ENCODE data around the gene SEPTIN3. TPM values are rescaled to one million over a fixed set of nuclear protein-coding genes. Genes with fewer than 3 reads are reported as not detected.
A peak's percentile ranks its signal among the peaks of the same experiment; 100 is the strongest.

Gene SEPTIN3
- total RNA-seq, 1 experiment from 2014 or later, result 3.6 TPM

GRCh38 chr22:41949297-41949965, 19.8 kb upstream of the SEPTIN3 start:
- H3K4me1 ChIP-seq (ENCODE audit: insufficient read depth, low read length, poor library complexity, severe bottlenecking), result peaks cover 25% of the 10 kb centered on the region
- POLR2A ChIA-PET (ENCODE audit: low non-redundant PET), result no interaction called here
- no TSS peak for BruUV-seq (replicated peaks)
- peaks cover 9% of the 10 kb centered on the region for H3K36me3 ChIP-seq (ENCODE audit: insufficient read depth, low read length, poor library complexity, severe bottlenecking)
- H3K9me3 ChIP-seq (ENCODE audit: low read depth, low read length, poor library complexity, severe bottlenecking), result no peaks in the 10 kb centered on the region
- TF ChIP-seq, protein P1, sequence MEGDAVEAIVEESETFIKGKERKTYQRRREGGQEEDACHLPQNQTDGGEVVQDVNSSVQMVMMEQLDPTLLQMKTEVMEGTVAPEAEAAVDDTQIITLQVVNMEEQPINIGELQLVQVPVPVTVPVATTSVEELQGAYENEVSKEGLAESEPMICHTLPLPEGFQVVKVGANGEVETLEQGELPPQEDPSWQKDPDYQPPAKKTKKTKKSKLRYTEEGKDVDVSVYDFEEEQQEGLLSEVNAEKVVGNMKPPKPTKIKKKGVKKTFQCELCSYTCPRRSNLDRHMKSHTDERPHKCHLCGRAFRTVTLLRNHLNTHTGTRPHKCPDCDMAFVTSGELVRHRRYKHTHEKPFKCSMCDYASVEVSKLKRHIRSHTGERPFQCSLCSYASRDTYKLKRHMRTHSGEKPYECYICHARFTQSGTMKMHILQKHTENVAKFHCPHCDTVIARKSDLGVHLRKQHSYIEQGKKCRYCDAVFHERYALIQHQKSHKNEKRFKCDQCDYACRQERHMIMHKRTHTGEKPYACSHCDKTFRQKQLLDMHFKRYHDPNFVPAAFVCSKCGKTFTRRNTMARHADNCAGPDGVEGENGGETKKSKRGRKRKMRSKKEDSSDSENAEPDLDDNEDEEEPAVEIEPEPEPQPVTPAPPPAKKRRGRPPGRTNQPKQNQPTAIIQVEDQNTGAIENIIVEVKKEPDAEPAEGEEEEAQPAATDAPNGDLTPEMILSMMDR (conservative IDR thresholded peaks at IDR 0.05; ENCODE audit: low read depth, low read length), result no peak
- no peak for TF ChIP-seq EZH2 (IDR thresholded peaks at IDR 0.05; ENCODE audit: borderline replicate concordance, low read depth, low read length, poor library complexity, severe bottlenecking)
- H3K4me3 ChIP-seq (ENCODE audit: low read depth, low read length, poor library complexity, severe bottlenecking), result no peak overlapping the region
- CTCF ChIA-PET, result no interaction called here
- DNase-seq (ENCODE audit: low spot score), result no peak
- intact Hi-C loops (cut with micrococcal nuclease; ENCODE audit: unreplicated experiment), result no loop called here
- H3K27ac ChIP-seq (ENCODE audit: low read depth, low read length, poor library complexity, severe bottlenecking), result peak overlapping the region; percentile 52
- H3K27me3 ChIP-seq (replicated peaks; ENCODE audit: insufficient read depth, low read depth, low read length, poor library complexity), result no peaks in the 10 kb centered on the region

GRCh38 chr22:41951898-41952474, 17.3 kb upstream of the SEPTIN3 start, which contains the start of gene SMIM45:
TSS of gene SMIM45 (plus strand) at chr22:41952150.
- intact Hi-C loops (cut with micrococcal nuclease; ENCODE audit: unreplicated experiment), result no loop called here
- peak; percentile 48 for DNase-seq (ENCODE audit: low spot score)
- Histone ChIP-seq H3K4me1 (ENCODE audit: insufficient read depth, low read length, poor library complexity, severe bottlenecking) (peaks cover 20% of the 10 kb centered on the region), H3K27ac (ENCODE audit: low read depth, low read length, poor library complexity, severe bottlenecking) (no peak within 1 kb of the TSS), H3K4me3 (ENCODE audit: low read depth, low read length, poor library complexity, severe bottlenecking) (no peak within 1 kb of the TSS), H3K36me3 (ENCODE audit: insufficient read depth, low read length, poor library complexity, severe bottlenecking) (no peaks in the 10 kb centered on the region), H3K27me3 (replicated peaks; ENCODE audit: insufficient read depth, low read depth, low read length, poor library complexity) (no peaks in the 10 kb centered on the region), H3K9me3 (ENCODE audit: low read depth, low read length, poor library complexity, severe bottlenecking) (no peaks in the 10 kb centered on the region)
- CTCF ChIA-PET, result no interaction called here
- POLR2A ChIA-PET (ENCODE audit: low non-redundant PET), result no interaction called here
- BruUV-seq (replicated peaks), result no TSS peak
- TF ChIP-seq, protein P1 (conservative IDR thresholded peaks at IDR 0.05; ENCODE audit: low read depth, low read length), result no peak
- no peak for TF ChIP-seq EZH2 (IDR thresholded peaks at IDR 0.05; ENCODE audit: borderline replicate concordance, low read depth, low read length, poor library complexity, severe bottlenecking)

- H3K27me3 ChIP-seq (replicated peaks; ENCODE audit: insufficient read depth, low read depth, low read length, poor library complexity), result no peaks in the 10 kb centered on the region
- no peak overlapping the region for H3K27ac ChIP-seq (ENCODE audit: low read depth, low read length, poor library complexity, severe bottlenecking)
- peaks cover 14% of the 10 kb centered on the region for H3K4me1 ChIP-seq (ENCODE audit: insufficient read depth, low read length, poor library complexity, severe bottlenecking)
- no peak overlapping the region for H3K4me3 ChIP-seq (ENCODE audit: low read depth, low read length, poor library complexity, severe bottlenecking)
- POLR2A ChIA-PET (ENCODE audit: low non-redundant PET), result no interaction called here
- CTCF ChIA-PET, result no interaction called here
- BruUV-seq (replicated peaks), result no TSS peak
- intact Hi-C loops (cut with micrococcal nuclease; ENCODE audit: unreplicated experiment), result no loop called here
- H3K9me3 ChIP-seq (ENCODE audit: low read depth, low read length, poor library complexity, severe bottlenecking), result no peaks in the 10 kb centered on the region
- DNase-seq (ENCODE audit: low spot score), result no peak
- no peaks in the 10 kb centered on the region for H3K36me3 ChIP-seq (ENCODE audit: insufficient read depth, low read length, poor library complexity, severe bottlenecking)
- TF ChIP-seq, protein P1 (conservative IDR thresholded peaks at IDR 0.05; ENCODE audit: low read depth, low read length), result no peak
- no peak for TF ChIP-seq EZH2 (IDR thresholded peaks at IDR 0.05; ENCODE audit: borderline replicate concordance, low read depth, low read length, poor library complexity, severe bottlenecking)
Measured at GRCh38 chr22:41952713-41953112, 16.5 kb upstream of the SEPTIN3 start.

Measured in A673 (cell line).